K562 (cell line): Measurements from ENCODE around the gene HOXB7. TPM values are rescaled to one million over a fixed set of nuclear protein-coding genes. Genes with fewer than 3 reads are reported as not detected.
A peak's percentile ranks its signal among the peaks of the same experiment; 100 is the strongest.

Source experiments
- ASH1L ChIP-seq: fragments of 450-650 bp; IDR thresholded peaks from 2 replicates; pipeline ENCODE4 v1.6.1; 2018; ENCODE audit warnings: borderline replicate concordance, mild to moderate bottlenecking, low read depth; ENCODE audit not compliant: partially characterized antibody
- DIDO1 ChIP-seq: fragments of 450-650 bp; IDR thresholded peaks from 2 replicates; pipeline ENCODE4 v1.6.1; 2016; ENCODE audit warnings: low read depth, missing biosample characterization, missing genetic modification characterization
- ELK1 ChIP-seq: sonication (generic); formaldehyde crosslinking; IDR thresholded peaks from 2 replicates; pipeline ENCODE4 v1.8.1; 2022; ENCODE audit warnings: missing genetic modification reagents
- ETV5 ChIP-seq: sonication (generic); formaldehyde crosslinking; IDR thresholded peaks from 2 replicates; pipeline ENCODE4 v1.4.0; 2020; ENCODE audit warnings: low read depth, mild to moderate bottlenecking, missing genetic modification reagents
- HCFC1 ChIP-seq: IDR thresholded peaks from 2 replicates; pipeline ENCODE4 v1.6.1; 2012; ENCODE audit warnings: low read depth, low read length, improper control_type of control experiment
- KDM2B ChIP-seq: fragments of 250-450 bp; sonication (Bioruptor Pico); IDR thresholded peaks from 2 replicates; pipeline ENCODE4 v1.8.0; 2021; ENCODE audit warnings: mild to moderate bottlenecking, moderate library complexity
- KLF16 ChIP-seq: IDR thresholded peaks from 2 replicates; pipeline ENCODE4 v1.6.1; 2016; ENCODE audit warnings: antibody characterized with exemption
- MEF2A ChIP-seq: IDR thresholded peaks from 2 replicates; pipeline ENCODE4 v1.6.1; 2011; ENCODE audit warnings: low read depth, mild to moderate bottlenecking, low read length, moderate library complexity; ENCODE audit not compliant: control insufficient read depth
- NFIC ChIP-seq: fragments of 450-650 bp; IDR thresholded peaks from 2 replicates; pipeline ENCODE4 v1.6.1; 2017; ENCODE audit warnings: mild to moderate bottlenecking, inconsistent platforms
- POU5F1 ChIP-seq: fragments of 150-350 bp; IDR thresholded peaks from 2 replicates; pipeline ENCODE4 v1.6.1; 2014; ENCODE audit warnings: borderline replicate concordance, low read length, low read depth, mild to moderate bottlenecking; ENCODE audit not compliant: partially characterized antibody
- RAD51 ChIP-seq: fragments of 450-650 bp; IDR thresholded peaks from 2 replicates; pipeline ENCODE4 v1.7.1; 2016; ENCODE audit warnings: low read depth, mild to moderate bottlenecking, borderline replicate concordance
- RBBP5 ChIP-seq: fragments of 200-600 bp; sonication (generic); IDR thresholded peaks from 2 replicates; pipeline ENCODE4 v1.6.1; 2012; ENCODE audit warnings: borderline replicate concordance, mild to moderate bottlenecking, low read length, control low read depth, inconsistent platforms; ENCODE audit not compliant: insufficient read depth, poor library complexity, severe bottlenecking
- SETDB1 ChIP-seq: IDR thresholded peaks from one replicate; pipeline ENCODE4 v1.6.1; 2012; ENCODE audit warnings: low read length, control low read depth, inconsistent platforms
- TAF1 ChIP-seq: IDR thresholded peaks from 2 replicates; pipeline ENCODE4 v1.6.1; 2011; ENCODE audit warnings: mild to moderate bottlenecking, low read length, moderate library complexity; ENCODE audit not compliant: insufficient read depth, control insufficient read depth, severe bottlenecking; ENCODE audit errors: extremely low read depth
- VEZF1 ChIP-seq: fragments of 200-800 bp; sonication (Bioruptor generic); IDR thresholded peaks from 2 replicates; pipeline ENCODE4 v1.6.1; 2017; ENCODE audit warnings: missing genetic modification characterization, missing compliant biosample characterization
- ZFP91 ChIP-seq: sonication (generic); formaldehyde crosslinking; IDR thresholded peaks from 2 replicates; pipeline ENCODE4 v1.8.0; 2022; ENCODE audit warnings: mild to moderate bottlenecking, missing genetic modification reagents
- ZNF263 ChIP-seq: sonication (generic); formaldehyde crosslinking; IDR thresholded peaks from 2 replicates; pipeline ENCODE4 v1.8.0; 2022; ENCODE audit warnings: mild to moderate bottlenecking, missing genetic modification reagents, borderline replicate concordance
- ZNF41 ChIP-seq: fragments of 250-450 bp; sonication (Bioruptor Pico); conservative IDR thresholded peaks from 2 replicates; pipeline ENCODE4 v1.4.0; 2020; ENCODE audit warnings: mild to moderate bottlenecking
- ZNF639 ChIP-seq, 2 experiments: fragments of 200-800 bp in 1 of 2; sonication (Bioruptor generic) in 1 of 2; sonication (generic) in 1 of 2; formaldehyde crosslinking in 1 of 2; IDR thresholded peaks in 1 of 2; conservative IDR thresholded peaks in 1 of 2; 2 replicates each; pipeline versions ENCODE4 v1.5.0 to v1.6.1; 2016 to 2020; ENCODE audit warnings: missing compliant biosample characterization in 1 of 2, missing genetic modification characterization in 1 of 2, missing genetic modification reagents in 1 of 2
- ZZZ3 ChIP-seq: fragments of 450-650 bp; IDR thresholded peaks from 2 replicates; pipeline ENCODE4 v1.6.1; 2016; ENCODE audit warnings: antibody characterized with exemption, mild to moderate bottlenecking, moderate library complexity
- polyA plus RNA-seq, 8 experiments: library from polyadenylated mRNA; depleted of rRNA in 4 of 8; stranded (reverse) in 5 of 8; unstranded in 3 of 8; fragments of >200 nt; fragmentation: Nextera tagmentation in 2 of 8; fragmentation: Illumina TruSeq in 1 of 8; extraction: Ambion mirVana in 2 of 8; extraction: Trizol in 1 of 8; gene quantifications; 2 replicates each; pipeline versions ENCODE4 v1.2.1 to v1.2.3, GENCODE V29; 2011 to 2014; ENCODE audit warnings: inconsistent platforms in 1 of 8, missing spikeins in 1 of 8
- total RNA-seq, 7 experiments: library from RNA; depleted of rRNA in 6 of 7; stranded (reverse); fragments of >200 nt in 6 of 7; fragmentation: Illumina TruSeq in 2 of 7; extraction: Trizol in 2 of 7; gene quantifications; 2 replicates each; pipeline versions ENCODE4 v1.2.1 to v1.2.3, GENCODE V29; 2011 to 2021; ENCODE audit warnings: low replicate concordance in 1 of 7

HOXB7 gene
- total and polyA plus RNA-seq, 9 of the 15 experiments (the other 6 are each of a cell fraction or from before 2014, with no cell fraction given): 5.5 to 16.7 (median 8.3) TPM

- TF ChIP-seq ZNF639 (CRISPR knock-in tag; conservative IDR thresholded peaks at IDR 0.05 in 1 of 2, IDR thresholded peaks at IDR 0.05 in 1 of 2) (no peak), ELK1 (CRISPR knock-in tag) (no peak), VEZF1 (CRISPR knock-in tag) (no peak), TAF1 (no peak), RAD51 (no peak), ETV5 (CRISPR knock-in tag) (peak; percentile 4; the same call in 1 of the 2 replicates), MEF2A (no peak), HCFC1 (no peak), RBBP5 (peak; percentile 21), ASH1L (no peak), NFIC (no peak), ZNF41 (CRISPR knock-in tag) (no peak), DIDO1 (tag) (no peak), SETDB1 (no peak), ZFP91 (CRISPR knock-in tag) (no peak), KLF16 (no peak), ZNF263 (CRISPR knock-in tag) (no peak), ZZZ3 (no peak), POU5F1 (no peak), KDM2B (CRISPR knock-in tag) (no peak)
Measured at GRCh38 chr17:48625495-48626244, 14.9 kb upstream of the HOXB7 start (continued).
